ENCODE data around the gene ANKZF1. TPM values are rescaled to one million over a fixed set of nuclear protein-coding genes. Genes with fewer than 3 reads are reported as not detected.

The ANKZF1 gene
- total and polyA plus RNA-seq, 2 of the 8 experiments (the other 6 are each of a cell fraction or from before 2014, with no cell fraction given), result 32.5 to 50.1 TPM

GRCh38 chr2:219279151-219279915 is 49.7 kb downstream of the ANKZF1 start, which contains the start of gene DNAJB2 (continued):
- TF ChIP-seq HDAC6 (IDR thresholded peaks at IDR 0.05; ENCODE audit: low read depth, low read length), result no peak
- no peak for TF ChIP-seq ZNF274 (IDR thresholded peaks at IDR 0.05; ENCODE audit: borderline replicate concordance, extremely low read depth, low read length)
- no peak for TF ChIP-seq CTCF (IDR thresholded peaks at IDR 0.05; ENCODE audit: control extremely low read depth in 1 of 3, insufficient read depth in 1 of 3, low read depth in 1 of 3, low read length in 3 of 3)
- no peak for TF ChIP-seq E2F6 (IDR thresholded peaks at IDR 0.05)
- 0 out of 2 replicates have a peak, but pooled peaks have one; percentile 37 for TF ChIP-seq RBBP5 (IDR thresholded peaks at IDR 0.05; ENCODE audit: borderline replicate concordance, low read depth, low read length)
- no peak for TF ChIP-seq KDM1A (IDR thresholded peaks at IDR 0.05; ENCODE audit: borderline replicate concordance, low read length)
- TF ChIP-seq USF2 (IDR thresholded peaks at IDR 0.05; ENCODE audit: low read length), result no peak
- TF ChIP-seq TAF7 (optimal IDR thresholded peaks at IDR 0.05; ENCODE audit: borderline replicate concordance, low read depth, low read length), result no peak
- TF ChIP-seq SP1 (IDR thresholded peaks at IDR 0.05; ENCODE audit: low read depth, low read length), result peak; percentile 78; the same call in 1 of the 2 replicates
- TF ChIP-seq TAF1 (IDR thresholded peaks at IDR 0.05; ENCODE audit: low read depth, low read length), result 0 out of 2 replicates have a peak, but pooled peaks have one; percentile 63
- no peak for TF ChIP-seq RFX5 (IDR thresholded peaks at IDR 0.05; ENCODE audit: borderline replicate concordance, low read depth, low read length)
- no peak for TF ChIP-seq NANOG (IDR thresholded peaks at IDR 0.05; ENCODE audit: insufficient read depth, low read depth, low read length, poor library complexity, severe bottlenecking)
- no peak for TF ChIP-seq MAFK (IDR thresholded peaks at IDR 0.05; ENCODE audit: low read depth, low read length)
- 0 out of 2 replicates have a peak, but pooled peaks have one; percentile 11 for TF ChIP-seq ATF3 (IDR thresholded peaks at IDR 0.05; ENCODE audit: insufficient read depth, low read depth, low read length)
- no peak for TF ChIP-seq BCL11A (IDR thresholded peaks at IDR 0.05; ENCODE audit: low read depth in 2 of 2, low read length in 2 of 2)
- TF ChIP-seq KDM5A (IDR thresholded peaks at IDR 0.05; ENCODE audit: low read length), result no peak
- TF ChIP-seq BACH1 (IDR thresholded peaks at IDR 0.05; ENCODE audit: low read length), result no peak
- no peak for TF ChIP-seq CTBP2 (IDR thresholded peaks at IDR 0.05; ENCODE audit: borderline replicate concordance, insufficient read depth, insufficient read length, low read length)
